ENCODE data around the gene CABLES1.
A peak's percentile ranks its signal among the peaks of the same experiment; 100 is the strongest.

CABLES1 gene

DNA sequence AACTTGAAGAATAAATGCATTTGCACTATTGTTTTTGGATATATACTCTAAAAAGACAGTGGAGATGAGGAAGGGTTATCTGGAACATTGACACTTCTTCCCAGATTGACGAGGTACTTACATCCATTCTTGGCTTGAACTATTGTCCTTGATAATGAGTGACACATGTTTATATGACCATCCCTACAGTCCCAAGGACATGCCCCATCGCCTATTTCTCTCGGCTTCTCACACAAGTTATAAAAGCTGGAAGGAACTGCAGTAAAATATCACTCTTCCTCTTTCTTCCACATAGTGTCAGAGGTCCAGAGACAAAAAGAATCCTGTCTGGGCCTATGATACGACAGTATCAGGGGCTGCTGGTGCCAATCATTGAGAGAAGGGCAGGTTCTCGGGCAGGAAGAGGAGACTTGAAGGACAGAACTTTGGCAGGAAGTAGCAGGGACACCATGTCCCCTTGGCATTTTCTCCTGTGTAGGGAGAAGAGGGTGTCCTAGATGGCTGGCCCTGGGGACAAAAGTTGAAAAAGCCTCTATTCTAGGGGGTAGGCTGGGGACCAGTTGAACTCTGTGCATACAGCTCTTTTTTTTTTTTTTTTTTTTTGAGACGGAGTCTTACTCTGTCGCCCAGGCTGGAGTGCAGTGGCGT, 5.8 kb upstream of the CABLES1 start:
- Histone ChIP-seq H3K79me2 (ENCODE audit: insufficient read depth, low read length) (no peaks in the 10 kb centered on the region), H3K27ac (ENCODE audit: low read depth, low read length, poor library complexity, severe bottlenecking) (no peak overlapping the region), H3K9ac (ENCODE audit: low read length) (no peak overlapping the region), H3K4me2 (ENCODE audit: low read length) (no peak overlapping the region), H3K36me3 (ENCODE audit: insufficient read depth, low read length) (no peaks in the 10 kb centered on the region; the same call in 1 of the 2 replicates), H3K9me2 (ENCODE audit: low read depth, low read length) (no peaks in the 10 kb centered on the region), H3K9me3 (ENCODE audit: low read length) (no peaks in the 10 kb centered on the region), H3K4me3 (ENCODE audit: low read depth, low read length, poor library complexity, severe bottlenecking) (no peak overlapping the region), H3K27me3 (ENCODE audit: insufficient read depth, low read length) (no peaks in the 10 kb centered on the region), H2AFZ (ENCODE audit: low read length) (no peak overlapping the region), H3F3A (ENCODE audit: insufficient read depth, low read length) (no peaks in the 10 kb centered on the region; the same call in 1 of the 2 replicates), H3K4me1 (ENCODE audit: insufficient read depth, low read length, severe bottlenecking) (peaks cover 45% of the 10 kb centered on the region), H4K20me1 (ENCODE audit: insufficient read depth, low read length) (no peaks in the 10 kb centered on the region)
- no peak for TF ChIP-seq CTCF (IDR thresholded peaks at IDR 0.05; ENCODE audit: low read length)
- TF ChIP-seq EZH2 (IDR thresholded peaks at IDR 0.05; ENCODE audit: borderline replicate concordance, low read length), result no peak

GRCh38 chr18:23131693-23132319, 3.5 kb upstream of the CABLES1 start:
- peak; percentile 89 for TF ChIP-seq CTCF (IDR thresholded peaks at IDR 0.05; ENCODE audit: low read length)
- TF ChIP-seq EZH2 (IDR thresholded peaks at IDR 0.05; ENCODE audit: borderline replicate concordance, low read length), result no peak
- no peaks in the 10 kb centered on the region for H3K27me3 ChIP-seq (ENCODE audit: insufficient read depth, low read length)
- peak overlapping the region; percentile 92 for H3K27ac ChIP-seq (ENCODE audit: low read depth, low read length, poor library complexity, severe bottlenecking)
- peaks cover 58% of the 10 kb centered on the region for H3K4me1 ChIP-seq (ENCODE audit: insufficient read depth, low read length, severe bottlenecking)
- no peaks in the 10 kb centered on the region for H3K36me3 ChIP-seq (ENCODE audit: insufficient read depth, low read length)
- no peaks in the 10 kb centered on the region for H3K79me2 ChIP-seq (ENCODE audit: insufficient read depth, low read length)
- H2AFZ ChIP-seq (ENCODE audit: low read length), result no peak overlapping the region
- no peaks in the 10 kb centered on the region; the same call in 1 of the 2 replicates for H3F3A ChIP-seq (ENCODE audit: insufficient read depth, low read length)
- no peaks in the 10 kb centered on the region for H3K9me2 ChIP-seq (ENCODE audit: low read depth, low read length)
- peak overlapping the region; percentile 29; the same call in 1 of the 2 replicates for H3K4me2 ChIP-seq (ENCODE audit: low read length)
- no peaks in the 10 kb centered on the region for H4K20me1 ChIP-seq (ENCODE audit: insufficient read depth, low read length)
- no peak overlapping the region for H3K4me3 ChIP-seq (ENCODE audit: low read depth, low read length, poor library complexity, severe bottlenecking)
- H3K9ac ChIP-seq (ENCODE audit: low read length), result peak overlapping the region; percentile 34; the same call in 1 of the 2 replicates
- H3K9me3 ChIP-seq (ENCODE audit: low read length), result no peaks in the 10 kb centered on the region

- Histone ChIP-seq H2AFZ (ENCODE audit: low read length) (no peak overlapping the region), H3F3A (ENCODE audit: insufficient read depth, low read length) (no peaks in the 10 kb centered on the region; the same call in 1 of the 2 replicates), H3K27ac (ENCODE audit: low read depth, low read length, poor library complexity, severe bottlenecking) (peak overlapping the region; percentile 92), H3K36me3 (ENCODE audit: insufficient read depth, low read length) (no peaks in the 10 kb centered on the region), H3K79me2 (ENCODE audit: insufficient read depth, low read length) (no peaks in the 10 kb centered on the region), H3K9me3 (ENCODE audit: low read length) (no peaks in the 10 kb centered on the region), H3K4me3 (ENCODE audit: low read depth, low read length, poor library complexity, severe bottlenecking) (peak overlapping the region; percentile 53), H3K4me1 (ENCODE audit: insufficient read depth, low read length, severe bottlenecking) (peaks cover 76% of the 10 kb centered on the region), H3K27me3 (ENCODE audit: insufficient read depth, low read length) (no peaks in the 10 kb centered on the region), H3K9me2 (ENCODE audit: low read depth, low read length) (no peaks in the 10 kb centered on the region), H3K9ac (ENCODE audit: low read length) (peak overlapping the region; percentile 30), H3K4me2 (ENCODE audit: low read length) (peak overlapping the region; percentile 33), H4K20me1 (ENCODE audit: insufficient read depth, low read length) (no peaks in the 10 kb centered on the region)
- TF ChIP-seq CTCF (IDR thresholded peaks at IDR 0.05; ENCODE audit: low read length) (no peak), EZH2 (IDR thresholded peaks at IDR 0.05; ENCODE audit: borderline replicate concordance, low read length) (no peak)
These were observed 1.2 kb upstream of the CABLES1 start for GRCh38 chr18:23133860-23134779.

All from OCI-LY1 (cell line).